Measurements from ENCODE around the gene KRTAP10-1.

- TF ChIP-seq POLR2AphosphoS5 (IDR thresholded peaks at IDR 0.05): no peak
- TF ChIP-seq CTCF (IDR thresholded peaks at IDR 0.05): no peak
- no peak for TF ChIP-seq POLR2A (IDR thresholded peaks at IDR 0.05)
Measured at GRCh38 chr21:44552681-44553080, 12.7 kb upstream of the KRTAP10-1 start.
